Neural crest cell (in vitro differentiated cells): ENCODE data around the gene KRT32. TPM values are rescaled to one million over a fixed set of nuclear protein-coding genes. Genes with fewer than 3 reads are reported as not detected.

Source experiments
- DNase-seq: peaks from one replicate; pipeline ENCODE4 v3.0.0; 2021; ENCODE audit warnings: low read depth, mixed read lengths, low spot score
- H3K27ac Mint-ChIP-seq: one replicate; pipeline ENCODE4 v1.8.0; 2021; ENCODE audit warnings: mild to moderate bottlenecking, mixed read lengths; ENCODE audit not compliant: unreplicated experiment
- H3K27me3 Mint-ChIP-seq: 2 replicates; pipeline ENCODE4 v1.8.0; 2021; ENCODE audit warnings: low read depth, mild to moderate bottlenecking, mixed read lengths
- H3K36me3 Mint-ChIP-seq: 2 replicates; pipeline ENCODE4 v1.8.0; 2021; ENCODE audit warnings: low read depth, mild to moderate bottlenecking, mixed read lengths
- H3K4me1 Mint-ChIP-seq: 2 replicates; pipeline ENCODE4 v1.8.0; 2021; ENCODE audit warnings: mixed read lengths
- H3K4me3 Mint-ChIP-seq: one replicate; pipeline ENCODE4 v1.8.0; 2021; ENCODE audit warnings: mild to moderate bottlenecking, mixed read lengths
- H3K9me3 Mint-ChIP-seq: 2 replicates; pipeline ENCODE4 v1.8.0; 2021; ENCODE audit warnings: mixed read lengths
- total RNA-seq: library from RNA; stranded (reverse); gene quantifications from 2 replicates; pipeline ENCODE4 v1.2.1, GENCODE V29; 2021
- TF ChIP-seq, protein P1 (sequence below): fragments of 200-600 bp; sonication (generic); conservative IDR thresholded peaks from 2 replicates; pipeline ENCODE4 v1.5.0; 2021; ENCODE audit warnings: antibody characterized with exemption, mild to moderate bottlenecking

The KRT32 gene
- total RNA-seq, 1 donor from 2014 or later = not detected

DNA sequence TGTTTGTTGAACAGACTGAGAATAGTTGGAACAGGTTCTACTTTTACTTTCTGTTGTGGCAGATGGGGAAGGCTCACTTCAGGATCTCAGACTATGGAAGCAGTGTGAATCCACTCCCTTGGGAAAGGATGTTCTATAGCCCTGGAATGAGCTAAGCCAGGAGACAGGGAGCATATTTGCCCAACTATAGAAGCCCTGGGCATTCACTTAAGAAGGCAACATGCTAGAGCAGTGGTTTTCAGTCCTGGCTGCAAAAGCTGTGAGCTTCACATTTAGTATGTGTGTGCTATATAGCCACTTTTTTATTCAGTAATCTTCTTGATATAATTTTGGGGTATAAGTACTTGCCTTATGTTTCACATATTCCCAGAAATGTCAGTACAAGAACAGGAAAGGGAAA lies 1.2 kb upstream of the KRT32 start:
- H3K4me3 Mint-ChIP-seq = no peak overlapping the region
- H3K4me1 Mint-ChIP-seq = no peaks in the 10 kb centered on the region
- TF ChIP-seq, protein P1, sequence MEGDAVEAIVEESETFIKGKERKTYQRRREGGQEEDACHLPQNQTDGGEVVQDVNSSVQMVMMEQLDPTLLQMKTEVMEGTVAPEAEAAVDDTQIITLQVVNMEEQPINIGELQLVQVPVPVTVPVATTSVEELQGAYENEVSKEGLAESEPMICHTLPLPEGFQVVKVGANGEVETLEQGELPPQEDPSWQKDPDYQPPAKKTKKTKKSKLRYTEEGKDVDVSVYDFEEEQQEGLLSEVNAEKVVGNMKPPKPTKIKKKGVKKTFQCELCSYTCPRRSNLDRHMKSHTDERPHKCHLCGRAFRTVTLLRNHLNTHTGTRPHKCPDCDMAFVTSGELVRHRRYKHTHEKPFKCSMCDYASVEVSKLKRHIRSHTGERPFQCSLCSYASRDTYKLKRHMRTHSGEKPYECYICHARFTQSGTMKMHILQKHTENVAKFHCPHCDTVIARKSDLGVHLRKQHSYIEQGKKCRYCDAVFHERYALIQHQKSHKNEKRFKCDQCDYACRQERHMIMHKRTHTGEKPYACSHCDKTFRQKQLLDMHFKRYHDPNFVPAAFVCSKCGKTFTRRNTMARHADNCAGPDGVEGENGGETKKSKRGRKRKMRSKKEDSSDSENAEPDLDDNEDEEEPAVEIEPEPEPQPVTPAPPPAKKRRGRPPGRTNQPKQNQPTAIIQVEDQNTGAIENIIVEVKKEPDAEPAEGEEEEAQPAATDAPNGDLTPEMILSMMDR = no peak
- H3K27me3 Mint-ChIP-seq = peaks cover 5% of the 10 kb centered on the region
- H3K36me3 Mint-ChIP-seq = no peaks in the 10 kb centered on the region
- DNase-seq = no peak
- no peak overlapping the region for H3K27ac Mint-ChIP-seq
- peaks cover 10% of the 10 kb centered on the region for H3K9me3 Mint-ChIP-seq

DNA sequence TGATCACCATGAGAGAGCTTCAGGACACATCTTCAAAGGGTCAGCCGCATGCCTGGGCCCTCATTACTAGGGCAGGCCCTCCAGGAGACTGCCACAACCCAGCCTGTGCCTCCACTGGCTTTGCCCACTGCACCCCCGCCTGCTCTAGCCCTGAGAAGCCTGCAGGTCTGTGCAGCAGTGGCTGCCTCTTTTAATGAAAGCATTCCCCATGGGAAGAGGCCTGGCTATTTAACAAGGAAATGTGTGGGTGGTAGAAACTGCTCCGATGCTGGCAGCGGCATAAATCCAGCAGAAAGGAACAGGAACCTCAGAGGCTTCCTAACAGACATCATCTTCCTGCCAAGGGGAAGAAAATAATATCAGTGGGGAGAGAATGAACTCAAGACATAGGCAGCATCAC lies 375 bp upstream of the KRT32 start:
- H3K4me1 Mint-ChIP-seq = no peaks in the 10 kb centered on the region
- H3K4me3 Mint-ChIP-seq = no peak overlapping the region
- peaks cover 7% of the 10 kb centered on the region for H3K9me3 Mint-ChIP-seq
- peaks cover 5% of the 10 kb centered on the region for H3K27me3 Mint-ChIP-seq
- H3K27ac Mint-ChIP-seq = no peak overlapping the region
- TF ChIP-seq, protein P1 = no peak
- H3K36me3 Mint-ChIP-seq = no peaks in the 10 kb centered on the region
- DNase-seq = no peak

DNA sequence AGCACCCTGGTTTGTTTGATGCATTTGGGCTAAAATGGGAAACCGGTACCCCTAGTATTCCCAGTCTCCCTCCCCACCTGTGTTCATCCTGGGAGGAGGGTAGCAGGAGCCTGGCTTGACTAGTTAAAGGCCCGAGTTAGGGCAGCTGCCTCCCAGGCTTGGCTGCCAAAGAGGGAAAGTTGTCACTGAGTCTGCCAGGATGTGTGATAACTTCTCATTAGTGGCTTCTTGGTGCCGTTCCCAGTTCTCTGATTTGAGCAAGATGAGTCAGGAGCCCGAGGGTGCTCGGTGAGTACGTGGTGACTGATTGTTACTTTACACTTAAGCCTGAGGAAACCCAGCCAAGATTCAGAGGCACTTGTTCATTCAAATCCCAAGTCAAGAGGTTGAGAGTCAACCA lies 2.5 kb downstream of the KRT32 start:
- H3K4me3 Mint-ChIP-seq = no peak overlapping the region
- H3K36me3 Mint-ChIP-seq = no peaks in the 10 kb centered on the region
- no peaks in the 10 kb centered on the region for H3K27me3 Mint-ChIP-seq

DNA sequence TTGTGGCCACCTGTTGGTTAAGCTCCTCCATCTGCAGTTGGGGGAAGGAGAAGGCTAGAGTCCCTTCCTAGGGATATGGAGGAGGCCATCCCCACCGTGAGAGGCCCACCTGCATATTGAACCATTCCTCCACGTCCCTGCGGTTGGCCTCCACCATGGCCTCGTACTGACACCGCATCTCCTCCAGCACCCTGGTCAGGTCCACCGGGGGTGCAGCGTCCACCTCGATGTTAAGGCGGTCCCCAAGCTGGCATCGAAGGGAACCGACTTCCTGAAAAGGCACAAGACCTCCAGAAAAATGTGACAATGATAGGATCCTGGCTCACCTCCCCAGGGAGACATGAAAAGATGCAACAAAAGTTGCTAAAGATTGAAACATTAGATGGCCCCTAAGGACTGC lies 3.0 kb downstream of the KRT32 start:
- Mint-ChIP-seq H3K4me1 (no peaks in the 10 kb centered on the region), H3K36me3 (no peaks in the 10 kb centered on the region)
- TF ChIP-seq, protein P1 = no peak

More for the DNA sequence above, 2.5 kb downstream of the KRT32 start:
- TF ChIP-seq, protein P1 = no peak
- no peaks in the 10 kb centered on the region for H3K4me1 Mint-ChIP-seq
- no peak for DNase-seq
- H3K27ac Mint-ChIP-seq = no peak overlapping the region
- H3K9me3 Mint-ChIP-seq = peaks cover 3% of the 10 kb centered on the region

DNA sequence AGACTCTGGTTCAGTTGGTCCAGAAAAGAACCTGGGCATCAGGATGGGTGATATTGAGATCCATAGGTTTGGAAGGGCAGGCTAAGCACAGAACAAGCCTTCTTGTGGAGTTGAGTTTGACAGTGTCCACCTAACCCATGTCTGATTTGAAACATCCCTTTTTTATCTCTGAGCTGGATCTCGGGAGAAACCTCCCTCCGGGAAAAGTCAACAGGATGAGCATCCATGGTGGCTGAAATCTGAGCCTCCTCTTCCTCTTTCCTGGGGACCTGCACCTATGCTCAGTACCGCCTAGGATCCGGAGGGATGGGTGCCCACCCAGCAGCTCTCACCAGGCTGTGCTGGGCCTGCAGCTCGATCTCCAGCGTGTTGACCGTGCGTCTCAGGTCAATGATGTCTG lies 3.4 kb downstream of the KRT32 start:
- Mint-ChIP-seq H3K4me3 (no peak overlapping the region), H3K27ac (no peak overlapping the region), H3K4me1 (no peaks in the 10 kb centered on the region), H3K9me3 (peaks cover 3% of the 10 kb centered on the region), H3K36me3 (no peaks in the 10 kb centered on the region), H3K27me3 (no peaks in the 10 kb centered on the region)
- no peak for DNase-seq
- TF ChIP-seq, protein P1 = no peak

More for the DNA sequence above, 3.0 kb downstream of the KRT32 start:
- peaks cover 3% of the 10 kb centered on the region for H3K9me3 Mint-ChIP-seq
- no peak for DNase-seq
- no peak overlapping the region for H3K4me3 Mint-ChIP-seq
- H3K27me3 Mint-ChIP-seq = no peaks in the 10 kb centered on the region
- H3K27ac Mint-ChIP-seq = no peak overlapping the region

DNA sequence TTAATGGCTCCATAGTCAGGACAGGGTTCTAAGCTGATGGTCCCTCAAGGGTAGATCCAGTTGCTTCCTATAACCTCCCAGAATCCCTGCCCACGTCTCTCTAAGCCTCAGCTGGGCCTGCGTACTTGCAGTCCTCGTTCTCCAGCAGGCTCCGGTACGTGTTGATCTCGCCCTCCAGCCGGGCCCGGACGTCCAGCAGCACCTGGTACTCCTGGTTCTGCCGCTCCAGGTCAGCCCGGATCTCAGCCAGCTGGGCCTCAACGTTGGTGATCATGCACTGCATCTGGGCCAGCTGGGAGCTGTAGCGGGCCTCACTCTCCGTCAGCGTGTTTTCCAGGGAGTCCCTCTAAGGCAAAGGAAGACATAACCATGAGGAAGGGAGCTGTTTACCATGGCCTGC lies 4.5 kb downstream of the KRT32 start:
- Mint-ChIP-seq H3K36me3 (no peaks in the 10 kb centered on the region), H3K4me3 (no peak overlapping the region), H3K27ac (no peak overlapping the region), H3K4me1 (no peaks in the 10 kb centered on the region), H3K27me3 (no peaks in the 10 kb centered on the region), H3K9me3 (peaks cover 1% of the 10 kb centered on the region)
- DNase-seq = no peak
- TF ChIP-seq, protein P1 = no peak
